Trophoblast cell (in vitro differentiated cells and primary cell): Measurements from ENCODE around the gene POPDC2.

Experiments used
- DNase-seq, 2 donors: peaks; one replicate each; pipeline ENCODE4 v3.0.0-alpha.2; 2016
- H2AFZ ChIP-seq: 2 replicates; pipeline ENCODE4 v1.6.1; 2013; ENCODE audit warnings: low read length, moderate library complexity, mild to moderate bottlenecking; ENCODE audit not compliant: insufficient read depth, poor library complexity
- H2AK5ac ChIP-seq: 2 replicates; pipeline ENCODE4 v1.6.1; 2013; ENCODE audit warnings: mild to moderate bottlenecking, low read length
- H2BK120ac ChIP-seq: 2 replicates; pipeline ENCODE4 v1.6.1; 2013; ENCODE audit warnings: low read length, mild to moderate bottlenecking, moderate library complexity; ENCODE audit not compliant: insufficient read depth, poor library complexity
- H2BK12ac ChIP-seq: 2 replicates; pipeline ENCODE4 v1.6.1; 2013; ENCODE audit warnings: mild to moderate bottlenecking, low read length, moderate library complexity
- H2BK5ac ChIP-seq: 2 replicates; pipeline ENCODE4 v1.6.1; 2013; ENCODE audit warnings: low read length, low read depth, moderate library complexity, mild to moderate bottlenecking; ENCODE audit not compliant: poor library complexity
- H3K14ac ChIP-seq: 2 replicates; pipeline ENCODE4 v1.6.1; 2013; ENCODE audit warnings: mild to moderate bottlenecking, low read length
- H3K18ac ChIP-seq: 2 replicates; pipeline ENCODE4 v1.6.1; 2013; ENCODE audit warnings: mild to moderate bottlenecking, low read length
- H3K23ac ChIP-seq: 2 replicates; pipeline ENCODE4 v1.6.1; 2013; ENCODE audit warnings: low read length
- H3K27ac ChIP-seq: 2 replicates; pipeline ENCODE4 v1.5.1; 2013; ENCODE audit warnings: low read depth, mild to moderate bottlenecking, inconsistent platforms, low read length, moderate library complexity
- H3K27me3 ChIP-seq: 2 replicates; pipeline ENCODE4 v1.6.1; 2013; ENCODE audit warnings: inconsistent platforms, mild to moderate bottlenecking, low read length, moderate library complexity; ENCODE audit not compliant: insufficient read depth
- H3K36me3 ChIP-seq, 2 experiments: 1 replicate in 1 of 2; 2 replicates in 1 of 2; pipeline ENCODE4 v1.6.1; 2013; ENCODE audit warnings: low read length in 2 of 2, mild to moderate bottlenecking in 2 of 2, moderate library complexity in 1 of 2; ENCODE audit not compliant: insufficient read depth in 2 of 2, control insufficient read depth in 1 of 2
- H3K4ac ChIP-seq: 2 replicates; pipeline ENCODE4 v1.6.1; 2013; ENCODE audit warnings: low read depth, mild to moderate bottlenecking, low read length, moderate library complexity
- H3K4me1 ChIP-seq, 2 experiments: 1 replicate in 1 of 2; 2 replicates in 1 of 2; pipeline ENCODE4 v1.6.1; 2013; ENCODE audit warnings: low read length in 2 of 2, mild to moderate bottlenecking in 2 of 2, moderate library complexity in 1 of 2; ENCODE audit not compliant: insufficient read depth in 2 of 2, control insufficient read depth in 1 of 2
- H3K4me2 ChIP-seq: 2 replicates; pipeline ENCODE4 v1.6.1; 2013; ENCODE audit warnings: inconsistent platforms, mild to moderate bottlenecking, low read length, moderate library complexity
- H3K4me3 ChIP-seq: 2 replicates; pipeline ENCODE4 v1.5.1; 2013; ENCODE audit warnings: mild to moderate bottlenecking, low read depth, low read length, inconsistent platforms
- H3K79me1 ChIP-seq: one replicate; pipeline ENCODE4 v1.6.1; 2013; ENCODE audit warnings: low read length
- H3K79me2 ChIP-seq: 2 replicates; pipeline ENCODE4 v1.6.1; 2013; ENCODE audit warnings: low read length, mild to moderate bottlenecking; ENCODE audit not compliant: control insufficient read depth, insufficient read depth, poor library complexity
- H3K9ac ChIP-seq: 2 replicates; pipeline ENCODE4 v1.6.1; 2013; ENCODE audit warnings: mild to moderate bottlenecking, low read length
- H3K9me3 ChIP-seq: 2 replicates; pipeline ENCODE4 v1.6.1; 2013; ENCODE audit warnings: low read depth, mild to moderate bottlenecking, control low read depth, inconsistent platforms, low read length; ENCODE audit not compliant: insufficient read depth
- H4K12ac ChIP-seq: 2 replicates; pipeline ENCODE4 v1.6.1; 2013; ENCODE audit warnings: low read depth, mild to moderate bottlenecking, low read length, moderate library complexity
- H4K8ac ChIP-seq: 2 replicates; pipeline ENCODE4 v1.6.1; 2013; ENCODE audit warnings: low read depth, mild to moderate bottlenecking, low read length, moderate library complexity
- H4K91ac ChIP-seq: one replicate; pipeline ENCODE4 v1.6.1; 2013; ENCODE audit warnings: low read depth, mild to moderate bottlenecking, low read length, moderate library complexity
- WGBS: extraction: QIAGEN DNeasy Blood & Tissue Kit; methylation state at CpG from one replicate; pipeline ENCODE4 v1.1.7; 2013; ENCODE audit warnings: missing lambda C conversion rate; ENCODE audit not compliant: insufficient read length, insufficient coverage; ENCODE audit errors: extremely low coverage; 5-methylcytosine and 5-hydroxymethylcytosine counted together

POPDC2 gene

DNA sequence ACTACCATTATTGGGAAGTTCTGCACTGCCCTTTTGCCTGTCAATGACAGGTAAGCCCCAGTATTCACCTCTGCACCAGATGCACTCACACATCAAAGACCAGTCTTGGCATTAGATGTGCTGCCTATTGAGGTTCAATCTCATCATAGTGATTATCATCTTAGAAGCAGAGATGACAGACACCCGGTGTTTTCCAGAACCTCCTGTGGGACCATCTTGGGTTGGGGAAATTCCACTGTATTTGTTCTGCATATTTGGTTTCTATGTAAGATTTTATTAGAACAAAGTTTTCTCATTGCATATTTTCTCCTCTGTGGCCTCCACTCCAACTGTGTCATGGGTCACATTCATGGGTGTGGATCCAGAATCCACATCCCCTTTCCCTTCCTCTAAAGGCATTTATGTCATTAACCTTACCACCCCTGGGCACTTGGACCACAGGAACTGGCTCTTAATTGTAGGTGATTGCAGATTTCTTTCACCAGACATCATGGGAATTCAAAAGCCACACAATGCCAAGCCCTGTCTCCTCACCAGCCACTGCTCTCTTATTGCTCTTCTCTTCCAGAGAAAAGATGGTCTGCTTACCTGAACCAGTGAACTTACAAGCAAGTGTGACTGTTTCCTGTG is 31.5 kb downstream of the POPDC2 start:
- no CpG with 5 or more reads among the region's 1 CpG for WGBS
- Histone ChIP-seq H3K18ac (no peak overlapping the region), H3K4ac (no peak overlapping the region), H3K79me2 (no peaks in the 10 kb centered on the region), H3K36me3 (no peaks in the 10 kb centered on the region), H3K4me1 (peaks cover 16 to 18% of the 10 kb centered on the region in 2 experiments), H4K8ac (no peak overlapping the region), H3K79me1 (peaks cover 14% of the 10 kb centered on the region), H3K9me3 (peaks cover 1% of the 10 kb centered on the region), H2BK5ac (no peak overlapping the region), H4K91ac (no peak overlapping the region), H3K4me2 (no peak overlapping the region), H2AK5ac (no peak overlapping the region), H4K12ac (no peak overlapping the region), H2BK12ac (no peak overlapping the region), H3K23ac (no peak overlapping the region), H3K9ac (no peak overlapping the region), H3K27me3 (no peaks in the 10 kb centered on the region), H3K27ac (no peak overlapping the region), H2BK120ac (no peak overlapping the region), H3K14ac (no peak overlapping the region), H3K4me3 (no peak overlapping the region), H2AFZ (no peak overlapping the region)
- DNase-seq = peak; percentile 10 to 32

DNA sequence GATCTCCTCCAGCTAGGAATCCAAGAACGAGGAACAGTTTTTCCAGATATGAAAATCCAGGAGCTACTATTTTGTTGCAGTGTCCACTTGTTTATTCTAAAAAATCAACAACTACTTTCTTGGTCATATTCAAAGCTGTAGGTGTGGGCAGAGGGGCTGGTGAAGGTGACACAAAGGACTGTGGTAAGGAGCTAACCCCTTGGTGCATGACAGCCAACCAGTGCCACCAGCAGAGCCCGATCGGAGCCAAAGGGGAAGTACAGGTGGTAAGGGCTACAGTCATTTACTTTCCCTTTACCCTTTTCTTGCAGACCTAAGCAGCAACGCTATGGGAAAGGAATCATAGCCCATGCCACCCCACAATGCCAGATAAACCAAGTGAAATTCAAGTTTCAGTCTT is 32.0 kb downstream of the POPDC2 start:
- DNase-seq = no peak
- no peak overlapping the region for H4K8ac ChIP-seq
- H4K12ac ChIP-seq = no peak overlapping the region
- no peak overlapping the region for H3K14ac ChIP-seq
- H2AK5ac ChIP-seq = no peak overlapping the region
- no peak overlapping the region for H4K91ac ChIP-seq
- no peaks in the 10 kb centered on the region for H3K27me3 ChIP-seq
- no peak overlapping the region for H3K9ac ChIP-seq
- peaks cover 16 to 18% of the 10 kb centered on the region in 2 experiments for H3K4me1 ChIP-seq
- no peak overlapping the region for H2BK12ac ChIP-seq
- H3K23ac ChIP-seq = no peak overlapping the region
- no peak overlapping the region for H3K4me3 ChIP-seq
- H3K9me3 ChIP-seq = peaks cover 1% of the 10 kb centered on the region
- no peak overlapping the region for H3K4ac ChIP-seq
- peaks cover 14% of the 10 kb centered on the region for H3K79me1 ChIP-seq
- no peak overlapping the region for H3K27ac ChIP-seq
- H3K18ac ChIP-seq = no peak overlapping the region
- H3K4me2 ChIP-seq = no peak overlapping the region
- H2BK120ac ChIP-seq = no peak overlapping the region
- WGBS = no CpG with 5 or more reads among the region's 4 CpGs
- H2AFZ ChIP-seq = no peak overlapping the region
- H3K36me3 ChIP-seq = no peaks in the 10 kb centered on the region
- H3K79me2 ChIP-seq = no peaks in the 10 kb centered on the region
- no peak overlapping the region for H2BK5ac ChIP-seq

DNA sequence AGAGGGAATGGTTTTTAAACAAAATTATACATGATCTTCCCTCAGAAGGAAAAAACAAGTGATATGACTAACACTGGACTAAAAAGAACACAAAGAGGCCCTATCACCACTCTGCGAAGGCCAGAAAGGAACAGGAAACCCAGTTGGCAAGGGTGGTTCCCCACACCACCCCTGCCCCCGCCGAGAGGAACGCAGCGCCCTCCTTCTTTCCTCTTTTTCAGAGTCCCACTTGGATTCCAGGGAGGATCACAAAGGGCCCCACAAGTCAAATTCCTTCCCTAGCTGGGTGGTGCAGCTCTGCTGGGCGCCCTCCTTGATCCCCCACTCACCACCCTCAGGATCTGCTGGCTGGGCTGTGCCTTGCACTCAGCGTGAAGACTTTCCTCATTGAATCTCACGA is 32.9 kb downstream of the POPDC2 start:
- Histone ChIP-seq H3K9me3 (peaks cover 1% of the 10 kb centered on the region), H3K79me1 (peaks cover 14% of the 10 kb centered on the region), H2AFZ (no peak overlapping the region), H3K14ac (no peak overlapping the region), H2BK5ac (no peak overlapping the region), H3K23ac (no peak overlapping the region), H3K27ac (no peak overlapping the region), H2BK12ac (no peak overlapping the region), H3K27me3 (no peaks in the 10 kb centered on the region), H4K91ac (no peak overlapping the region), H2BK120ac (no peak overlapping the region), H3K18ac (no peak overlapping the region), H3K79me2 (no peaks in the 10 kb centered on the region), H3K4me1 (peaks cover 14 to 15% of the 10 kb centered on the region in 2 experiments), H4K12ac (no peak overlapping the region), H3K9ac (no peak overlapping the region), H3K4me3 (no peak overlapping the region), H3K4ac (no peak overlapping the region), H2AK5ac (no peak overlapping the region), H4K8ac (no peak overlapping the region), H3K36me3 (no peaks in the 10 kb centered on the region), H3K4me2 (no peak overlapping the region)
- no CpG with 5 or more reads among the region's 8 CpGs for WGBS
- DNase-seq = no peak

DNA sequence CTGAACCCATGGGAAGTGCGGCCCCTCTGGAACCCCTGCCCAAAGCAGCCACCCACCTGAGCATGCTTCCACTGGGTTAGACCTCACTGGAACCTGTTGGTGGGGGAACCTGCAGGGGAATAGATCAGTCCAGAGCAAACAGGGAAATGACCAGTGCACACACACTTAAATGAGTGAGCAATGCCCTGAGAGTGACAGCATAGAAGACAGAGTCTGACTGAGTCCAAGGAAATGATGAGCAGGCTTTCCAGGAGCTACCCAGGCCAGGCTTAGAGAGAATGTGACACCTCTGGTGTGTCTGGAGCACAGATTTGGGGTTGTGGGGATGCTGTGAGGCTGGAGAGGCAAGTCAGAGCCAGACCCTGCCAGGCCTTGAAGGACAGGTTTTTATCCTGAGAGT is 34.2 kb downstream of the POPDC2 start:
- H3K4me3 ChIP-seq = no peak overlapping the region
- H3K23ac ChIP-seq = no peak overlapping the region
- no peaks in the 10 kb centered on the region for H3K36me3 ChIP-seq
- H3K79me2 ChIP-seq = no peaks in the 10 kb centered on the region
- no peak overlapping the region for H4K12ac ChIP-seq
- H3K4me1 ChIP-seq = peaks cover 11 to 15% of the 10 kb centered on the region in 2 experiments
- no peak overlapping the region for H3K14ac ChIP-seq
- H2BK12ac ChIP-seq = peak overlapping the region; percentile 6
- H4K91ac ChIP-seq = no peak overlapping the region
- no peak overlapping the region for H2BK5ac ChIP-seq
- H3K4me2 ChIP-seq = no peak overlapping the region
- no peak for DNase-seq
- H3K79me1 ChIP-seq = peaks cover 14% of the 10 kb centered on the region
- no peak overlapping the region for H3K9ac ChIP-seq
- no peak overlapping the region for H2AFZ ChIP-seq
- H3K27ac ChIP-seq = no peak overlapping the region
- no peak overlapping the region for H4K8ac ChIP-seq
- WGBS = no CpG with 5 or more reads among the region's 1 CpG
- H3K4ac ChIP-seq = no peak overlapping the region
- peaks cover 1% of the 10 kb centered on the region for H3K9me3 ChIP-seq
- H2AK5ac ChIP-seq = peak overlapping the region; percentile 30
- no peaks in the 10 kb centered on the region for H3K27me3 ChIP-seq
- no peak overlapping the region for H2BK120ac ChIP-seq
- H3K18ac ChIP-seq = peak overlapping the region; percentile 61
